ENCODE results near the gene SPATS2.

Gene SPATS2

DNA sequence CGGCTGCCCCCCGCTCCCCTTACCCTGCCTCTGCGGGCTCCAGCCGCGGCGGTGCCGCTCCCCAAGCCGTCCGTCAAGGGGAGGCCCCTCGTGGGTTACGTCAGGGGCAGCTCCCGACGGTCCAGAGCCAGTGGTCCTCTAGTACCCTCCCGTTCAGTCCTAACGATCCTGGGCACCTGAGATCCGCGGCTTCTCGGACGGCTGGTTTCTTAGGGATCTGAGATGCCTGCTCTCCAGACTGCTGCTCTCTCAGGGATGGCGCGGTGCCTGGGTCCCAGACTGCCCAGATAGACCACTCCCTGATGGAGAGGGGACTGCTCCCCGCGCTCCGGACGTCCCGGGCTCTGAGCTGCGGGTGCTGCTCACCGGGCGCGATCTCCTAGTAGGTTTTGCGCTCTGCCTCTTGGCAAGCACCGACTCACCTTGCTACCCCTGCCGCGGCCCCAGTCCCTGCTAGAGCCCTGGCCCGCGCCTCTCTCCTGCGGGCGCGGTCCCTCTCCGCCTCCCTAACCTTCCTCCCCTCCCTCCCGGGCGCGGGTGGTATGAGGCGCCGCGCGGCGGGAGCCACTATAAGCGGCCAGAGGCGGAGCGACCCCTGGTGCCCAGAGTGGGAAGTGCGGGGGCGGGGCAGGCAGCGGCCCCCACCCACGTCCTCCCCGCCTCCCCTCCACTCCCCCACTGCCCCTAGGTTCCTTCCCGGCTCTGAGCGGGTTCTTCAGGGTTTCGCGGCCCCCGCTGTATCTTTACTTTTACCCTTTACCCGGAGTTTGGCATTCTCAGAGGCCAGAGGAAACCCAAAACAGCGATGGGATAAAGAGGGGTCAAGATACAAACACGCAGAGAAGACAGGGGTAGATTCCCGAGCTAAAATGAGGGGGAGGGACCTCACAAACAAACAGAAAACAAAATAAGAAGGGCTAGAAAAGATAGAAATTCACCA is 30.3 kb upstream of the SPATS2 start, which contains the start of gene C1QL4:
TSS of gene C1QL4 (minus strand) at position 544 of the 940 bp plus-strand sequence. CDS start 711 bp downstream, outside the sequence.
- TF ChIP-seq YY1 (IDR thresholded peaks at IDR 0.05; ENCODE audit: insufficient read depth, insufficient read length) (no peak), SUZ12 (IDR thresholded peaks at IDR 0.05; ENCODE audit: extremely low read depth, insufficient read depth, insufficient read length) (no peak), ZNF274 (IDR thresholded peaks at IDR 0.05; ENCODE audit: low read depth, low read length) (no peak)
- no peak for DNase-seq (ENCODE audit: low read depth, low spot score)
- peak within 1 kb of the TSS; percentile 79 for H3K9ac ChIP-seq (ENCODE audit: insufficient read length, low read depth)
- H3K4me3 ChIP-seq (ENCODE audit: insufficient read length, low read depth): peak within 1 kb of the TSS; percentile 60
- H3K36me3 ChIP-seq (ENCODE audit: insufficient read depth, insufficient read length, low read length): peaks cover 5% of the 10 kb centered on the region
- H3K27me3 ChIP-seq (ENCODE audit: insufficient read depth, insufficient read length): peaks cover 57% of the 10 kb centered on the region
- H3K4me1 ChIP-seq (ENCODE audit: insufficient read depth, insufficient read length): peaks cover 34% of the 10 kb centered on the region
- H3K9me3 ChIP-seq (ENCODE audit: insufficient read depth, low read length): no peaks in the 10 kb centered on the region; the same call in 1 of the 2 replicates

DNA sequence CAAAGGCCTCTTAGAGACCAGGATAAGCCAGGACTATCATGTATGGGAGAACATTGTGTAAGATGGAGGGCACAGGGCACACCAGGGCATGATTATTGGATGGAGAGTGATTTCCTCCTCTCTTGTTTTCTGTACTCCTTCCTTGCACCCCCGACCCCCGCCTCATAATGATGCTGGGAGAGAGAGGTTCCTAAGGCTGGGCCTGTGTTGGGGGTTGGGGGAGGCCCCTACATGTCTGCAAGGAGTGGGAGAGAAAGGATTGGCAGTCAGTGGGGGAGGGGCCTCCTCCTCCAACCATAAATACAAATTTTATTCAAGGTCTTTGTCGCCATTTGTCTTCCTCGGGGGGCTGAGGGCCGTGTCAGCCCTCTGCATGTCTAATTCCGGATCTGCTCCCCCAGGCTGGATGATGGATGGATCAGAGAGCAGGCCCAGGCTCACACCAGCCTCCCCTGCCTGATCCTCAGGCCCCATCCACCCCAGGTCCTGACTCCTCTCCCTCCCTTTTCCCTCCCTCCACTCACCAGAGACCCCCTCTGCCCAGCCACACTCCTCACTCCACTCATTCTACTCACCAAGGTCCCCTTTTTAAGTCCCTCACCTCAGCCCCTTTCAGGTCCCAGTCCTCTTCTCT is 28.3 kb upstream of the SPATS2 start:
- DNase-seq (ENCODE audit: low read depth, low spot score): no peak
- Histone ChIP-seq H3K9ac (ENCODE audit: insufficient read length, low read depth) (peak overlapping the region; percentile 63), H3K9me3 (ENCODE audit: insufficient read depth, low read length) (no peaks in the 10 kb centered on the region; the same call in 1 of the 2 replicates), H3K4me3 (ENCODE audit: insufficient read length, low read depth) (no peak overlapping the region), H3K36me3 (ENCODE audit: insufficient read depth, insufficient read length, low read length) (no peaks in the 10 kb centered on the region), H3K27me3 (ENCODE audit: insufficient read depth, insufficient read length) (peaks cover 73% of the 10 kb centered on the region), H3K4me1 (ENCODE audit: insufficient read depth, insufficient read length) (peaks cover 38% of the 10 kb centered on the region)
- no peak for TF ChIP-seq SUZ12 (IDR thresholded peaks at IDR 0.05; ENCODE audit: extremely low read depth, insufficient read depth, insufficient read length)
- TF ChIP-seq YY1 (IDR thresholded peaks at IDR 0.05; ENCODE audit: insufficient read depth, insufficient read length): no peak
- TF ChIP-seq ZNF274 (IDR thresholded peaks at IDR 0.05; ENCODE audit: low read depth, low read length): no peak

DNA sequence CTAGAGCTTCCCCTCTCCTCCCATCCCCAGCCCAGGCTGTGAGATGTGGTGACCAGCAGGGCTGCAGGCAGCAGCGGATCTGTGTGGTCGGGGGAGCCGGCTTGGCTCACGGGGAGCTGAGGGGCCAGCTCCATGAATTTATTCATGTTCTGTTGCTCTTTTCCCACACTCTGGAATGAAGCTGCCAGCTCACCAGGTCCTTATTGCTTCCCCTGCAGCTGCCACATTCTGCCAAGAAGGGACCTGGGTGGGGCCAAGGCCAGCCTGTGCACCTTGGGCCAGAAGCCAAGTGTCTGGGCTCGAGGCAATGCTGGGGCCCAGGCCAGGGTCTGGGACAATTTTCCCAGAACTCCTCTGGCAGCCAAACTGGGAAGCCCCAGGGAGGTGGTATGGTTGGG is 27.8 kb upstream of the SPATS2 start:
- H3K36me3 ChIP-seq (ENCODE audit: insufficient read depth, insufficient read length, low read length): no peaks in the 10 kb centered on the region
- no peak for DNase-seq (ENCODE audit: low read depth, low spot score)
- H3K9me3 ChIP-seq (ENCODE audit: insufficient read depth, low read length): no peaks in the 10 kb centered on the region; the same call in 1 of the 2 replicates
- TF ChIP-seq SUZ12 (IDR thresholded peaks at IDR 0.05; ENCODE audit: extremely low read depth, insufficient read depth, insufficient read length) (no peak), ZNF274 (IDR thresholded peaks at IDR 0.05; ENCODE audit: low read depth, low read length) (no peak), YY1 (IDR thresholded peaks at IDR 0.05; ENCODE audit: insufficient read depth, insufficient read length) (no peak)
- H3K4me3 ChIP-seq (ENCODE audit: insufficient read length, low read depth): no peak overlapping the region
- peaks cover 39% of the 10 kb centered on the region for H3K4me1 ChIP-seq (ENCODE audit: insufficient read depth, insufficient read length)
- H3K9ac ChIP-seq (ENCODE audit: insufficient read length, low read depth): peak overlapping the region; percentile 63
- H3K27me3 ChIP-seq (ENCODE audit: insufficient read depth, insufficient read length): peaks cover 79% of the 10 kb centered on the region

DNA sequence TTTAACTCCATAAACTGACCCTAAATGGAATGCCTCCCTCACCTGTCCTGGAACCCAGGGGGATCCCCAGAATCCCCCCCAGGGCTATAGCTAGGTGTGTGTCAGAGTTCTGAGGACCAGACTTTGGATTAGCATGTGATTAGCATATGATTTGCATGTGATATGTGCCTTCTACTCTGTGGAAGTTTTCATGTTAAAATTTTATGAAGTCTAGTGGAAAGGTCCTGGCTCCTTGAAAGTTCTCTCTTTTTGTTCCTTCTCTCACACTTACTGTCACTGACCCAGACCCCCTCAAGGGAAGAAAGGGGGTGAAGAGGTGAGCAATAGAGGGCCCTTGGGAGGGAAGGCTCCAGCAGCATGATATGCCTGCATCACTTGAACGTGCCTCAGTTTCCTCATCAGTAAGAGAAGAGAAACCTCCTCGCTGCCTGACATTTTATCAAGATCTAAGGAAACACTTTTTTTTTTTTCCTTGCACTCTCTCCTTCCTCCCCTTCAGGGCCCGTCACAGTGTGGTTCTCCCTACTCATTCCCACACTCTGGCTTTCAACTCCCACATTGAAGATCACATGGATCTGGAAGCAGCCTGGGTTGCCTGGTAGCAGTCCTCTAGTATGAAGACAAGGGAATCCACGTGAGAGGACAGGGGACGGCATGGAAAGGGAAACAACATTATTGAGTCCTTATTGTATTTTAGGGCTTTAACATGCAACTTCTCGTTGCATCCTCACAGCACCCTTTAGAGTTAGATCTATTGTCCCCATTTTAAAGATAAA is 27.0 kb upstream of the SPATS2 start:
- H3K27me3 ChIP-seq (ENCODE audit: insufficient read depth, insufficient read length): peaks cover 86% of the 10 kb centered on the region
- no peak overlapping the region for H3K9ac ChIP-seq (ENCODE audit: insufficient read length, low read depth)
- no peak for TF ChIP-seq SUZ12 (IDR thresholded peaks at IDR 0.05; ENCODE audit: extremely low read depth, insufficient read depth, insufficient read length)
- no peak for TF ChIP-seq YY1 (IDR thresholded peaks at IDR 0.05; ENCODE audit: insufficient read depth, insufficient read length)
- TF ChIP-seq ZNF274 (IDR thresholded peaks at IDR 0.05; ENCODE audit: low read depth, low read length): no peak
- DNase-seq (ENCODE audit: low read depth, low spot score): no peak
- no peaks in the 10 kb centered on the region; the same call in 1 of the 2 replicates for H3K9me3 ChIP-seq (ENCODE audit: insufficient read depth, low read length)
- no peak overlapping the region for H3K4me3 ChIP-seq (ENCODE audit: insufficient read length, low read depth)
- peaks cover 31% of the 10 kb centered on the region for H3K4me1 ChIP-seq (ENCODE audit: insufficient read depth, insufficient read length)
- no peaks in the 10 kb centered on the region for H3K36me3 ChIP-seq (ENCODE audit: insufficient read depth, insufficient read length, low read length)

DNA sequence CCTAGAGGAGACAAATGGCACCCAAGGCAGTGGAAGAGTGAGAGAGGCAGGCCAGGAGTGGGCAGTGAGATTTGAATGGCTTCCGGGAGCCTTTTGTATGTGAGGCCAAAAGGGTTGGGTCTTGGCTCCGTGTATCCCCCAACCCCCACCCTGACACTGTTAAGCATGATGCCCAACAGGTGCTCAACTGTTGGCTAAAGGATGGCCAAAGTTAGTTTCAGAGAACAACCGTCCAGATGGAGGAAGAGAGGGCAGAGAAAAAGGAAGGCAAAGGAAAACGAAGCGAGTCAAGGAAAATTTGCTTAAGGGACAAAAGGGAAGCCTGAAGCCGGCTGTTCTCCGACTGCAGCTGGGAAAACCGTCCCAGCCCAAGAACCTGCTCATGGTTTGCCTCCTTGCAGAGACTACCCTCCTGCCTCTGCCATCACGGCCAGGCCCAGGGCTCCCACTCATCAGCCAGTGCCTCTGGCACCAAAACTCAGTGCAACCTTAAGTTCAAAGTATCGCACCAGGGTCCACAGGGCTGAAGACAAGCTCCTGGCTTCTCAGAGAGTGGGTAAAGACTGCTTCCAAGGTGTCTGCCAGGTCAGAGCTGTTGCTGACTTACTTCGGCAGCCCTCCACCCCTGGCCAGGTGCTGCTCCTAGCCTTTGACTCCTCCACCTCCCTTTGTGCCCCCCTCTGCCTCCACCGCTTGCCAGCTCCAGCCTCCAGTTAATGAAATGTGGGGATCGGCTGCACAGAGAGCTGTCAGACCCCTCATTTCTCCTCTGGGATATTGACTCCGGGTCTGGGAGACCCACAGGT is 26.1 kb upstream of the SPATS2 start:
- peaks cover 28% of the 10 kb centered on the region for H3K4me1 ChIP-seq (ENCODE audit: insufficient read depth, insufficient read length)
- no peak overlapping the region for H3K9ac ChIP-seq (ENCODE audit: insufficient read length, low read depth)
- no peaks in the 10 kb centered on the region; the same call in 1 of the 2 replicates for H3K9me3 ChIP-seq (ENCODE audit: insufficient read depth, low read length)
- TF ChIP-seq ZNF274 (IDR thresholded peaks at IDR 0.05; ENCODE audit: low read depth, low read length): no peak
- TF ChIP-seq YY1 (IDR thresholded peaks at IDR 0.05; ENCODE audit: insufficient read depth, insufficient read length): no peak
- no peak for TF ChIP-seq SUZ12 (IDR thresholded peaks at IDR 0.05; ENCODE audit: extremely low read depth, insufficient read depth, insufficient read length)
- H3K27me3 ChIP-seq (ENCODE audit: insufficient read depth, insufficient read length): peaks cover 87% of the 10 kb centered on the region
- no peak for DNase-seq (ENCODE audit: low read depth, low spot score)
- H3K36me3 ChIP-seq (ENCODE audit: insufficient read depth, insufficient read length, low read length): no peaks in the 10 kb centered on the region
- H3K4me3 ChIP-seq (ENCODE audit: insufficient read length, low read depth): no peak overlapping the region

DNA sequence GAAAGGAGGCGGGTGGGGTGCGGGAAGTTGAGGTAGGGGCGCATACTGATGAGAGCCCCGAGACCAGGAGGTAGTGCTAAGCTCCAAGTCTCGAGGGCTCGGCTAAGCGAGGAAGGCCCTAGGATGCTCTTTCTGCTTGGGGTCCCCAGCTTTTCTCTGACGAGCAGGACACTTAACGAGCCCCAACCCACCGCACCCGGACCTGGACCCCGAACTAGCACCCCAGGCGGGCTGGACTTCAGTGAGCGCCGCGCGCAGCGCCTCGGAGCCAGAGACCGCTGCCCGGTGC is 25.5 kb upstream of the SPATS2 start:
- peaks cover 23% of the 10 kb centered on the region for H3K4me1 ChIP-seq (ENCODE audit: insufficient read depth, insufficient read length)
- H3K27me3 ChIP-seq (ENCODE audit: insufficient read depth, insufficient read length): peaks cover 87% of the 10 kb centered on the region
- peak overlapping the region; percentile 62 for H3K4me3 ChIP-seq (ENCODE audit: insufficient read length, low read depth)

More for the DNA sequence above, 25.5 kb upstream of the SPATS2 start:
- DNase-seq (ENCODE audit: low read depth, low spot score): no peak
- Histone ChIP-seq H3K9me3 (ENCODE audit: insufficient read depth, low read length) (no peaks in the 10 kb centered on the region; the same call in 1 of the 2 replicates), H3K9ac (ENCODE audit: insufficient read length, low read depth) (peak overlapping the region; percentile 73), H3K36me3 (ENCODE audit: insufficient read depth, insufficient read length, low read length) (no peaks in the 10 kb centered on the region)
- no peak for TF ChIP-seq SUZ12 (IDR thresholded peaks at IDR 0.05; ENCODE audit: extremely low read depth, insufficient read depth, insufficient read length)
- TF ChIP-seq YY1 (IDR thresholded peaks at IDR 0.05; ENCODE audit: insufficient read depth, insufficient read length): no peak
- TF ChIP-seq ZNF274 (IDR thresholded peaks at IDR 0.05; ENCODE audit: low read depth, low read length): no peak
